IMR-90 (cell line): ENCODE data around the gene RNF34. TPM values are rescaled to one million over a fixed set of nuclear protein-coding genes. Genes with fewer than 3 reads are reported as not detected.

ENCODE experiments used
- ATAC-seq: fragments of 200-7000 bp; cut with Tn5 transposase; 2 replicates; pipeline ENCODE4 v1.9.1; 2020; ENCODE audit warnings: low read depth, mild to moderate bottlenecking, moderate library complexity
- BruUV-seq: library from RNA; stranded (reverse); fragments of 400-500 nt; replicated peaks from 2 replicates; lab custom pipeline; 2021; lab: Mats Ljungman, UMichigan
- CTCF ChIA-PET: fragments of 300-600 bp; formaldehyde crosslinking; extraction: SDS; loops from one replicate; lab custom pipeline; 2021; ENCODE audit warnings: antibody characterized with exemption; lab: Yijun Ruan, JAX
- POLR2A ChIA-PET: fragments of 300-600 bp; sonication (Branson Sonifier 250); formaldehyde crosslinking; loops from one replicate; lab custom pipeline; 2022; ENCODE audit warnings: antibody characterized with exemption; ENCODE audit not compliant: unreplicated experiment; lab: Charles Lee
- DNase-seq: peaks from one replicate; pipeline ENCODE4 v3.0.0; 2013
- H2AFZ ChIP-seq: replicated peaks from 2 replicates; pipeline ENCODE3; 2013; ENCODE audit warnings: low read length, mild to moderate bottlenecking; ENCODE audit not compliant: poor library complexity
- H2AK5ac ChIP-seq: 2 replicates; pipeline ENCODE4 v1.6.1; 2013; ENCODE audit warnings: low read depth, low read length, inconsistent platforms
- H2AK9ac ChIP-seq: replicated peaks from 2 replicates; pipeline ENCODE3; 2013; ENCODE audit warnings: mild to moderate bottlenecking, low read depth, low read length, moderate library complexity; ENCODE audit not compliant: poor library complexity
- H2BK120ac ChIP-seq: 2 replicates; pipeline ENCODE4 v1.6.1; 2013; ENCODE audit warnings: low read depth, low read length, inconsistent platforms
- H2BK15ac ChIP-seq: 3 replicates; pipeline ENCODE4 v1.6.1; 2013; ENCODE audit warnings: low read depth, low read length, inconsistent platforms
- H2BK20ac ChIP-seq: 2 replicates; pipeline ENCODE4 v1.6.1; 2013; ENCODE audit warnings: low read depth, mild to moderate bottlenecking, inconsistent platforms, low read length, moderate library complexity
- H2BK5ac ChIP-seq: 2 replicates; pipeline ENCODE4 v1.6.1; 2013; ENCODE audit warnings: mild to moderate bottlenecking, low read depth, low read length, inconsistent platforms; ENCODE audit not compliant: poor library complexity, severe bottlenecking
- H3K14ac ChIP-seq: replicated peaks from 2 replicates; pipeline ENCODE4 v1.6.1; 2013; ENCODE audit warnings: low read depth, low read length, inconsistent platforms
- H3K18ac ChIP-seq: 2 replicates; pipeline ENCODE4 v1.6.1; 2013; ENCODE audit warnings: low read depth, low read length, control low read depth
- H3K23ac ChIP-seq: 2 replicates; pipeline ENCODE4 v1.6.1; 2013; ENCODE audit warnings: low read depth, low read length, inconsistent platforms
- H3K27ac ChIP-seq: 2 replicates; pipeline ENCODE4 v1.5.1; 2013; ENCODE audit warnings: mild to moderate bottlenecking, control low read depth, low read length; ENCODE audit not compliant: insufficient read depth
- H3K27me3 ChIP-seq: 2 replicates; pipeline ENCODE4 v1.6.1; 2013; ENCODE audit warnings: low read length; ENCODE audit not compliant: control insufficient read depth, insufficient read depth
- H3K36me3 ChIP-seq: 2 replicates; pipeline ENCODE4 v1.6.1; 2013; ENCODE audit warnings: low read length, mixed read lengths; ENCODE audit not compliant: control insufficient read depth, insufficient read depth
- H3K4ac ChIP-seq: 2 replicates; pipeline ENCODE4 v1.6.1; 2013; ENCODE audit warnings: low read depth, low read length, inconsistent platforms
- H3K4me1 ChIP-seq: 2 replicates; pipeline ENCODE4 v1.6.1; 2013; ENCODE audit warnings: low read length, mixed read lengths; ENCODE audit not compliant: control insufficient read depth, insufficient read depth
- H3K4me2 ChIP-seq: 2 replicates; pipeline ENCODE4 v1.6.1; 2013; ENCODE audit warnings: low read depth, mild to moderate bottlenecking, control low read depth, low read length, moderate library complexity
- H3K4me3 ChIP-seq: 2 replicates; pipeline ENCODE4 v1.5.1; 2013; ENCODE audit warnings: low read depth, mild to moderate bottlenecking, control low read depth, low read length, moderate library complexity; ENCODE audit not compliant: insufficient read depth
- H3K56ac ChIP-seq: 2 replicates; pipeline ENCODE4 v1.6.1; 2013; ENCODE audit warnings: low read length, inconsistent platforms; ENCODE audit not compliant: insufficient read depth; ENCODE audit errors: extremely low read depth
- H3K79me1 ChIP-seq, 2 experiments: 2 replicates each; pipeline ENCODE4 v1.6.1; 2013; ENCODE audit warnings: low read length in 2 of 2, inconsistent platforms in 1 of 2, low read depth in 1 of 2
- H3K9ac ChIP-seq: 2 replicates; pipeline ENCODE4 v1.6.1; 2013; ENCODE audit warnings: low read depth, low read length, control low read depth
- H3K9me1 ChIP-seq: 2 replicates; pipeline ENCODE4 v1.6.1; 2013; ENCODE audit warnings: low read length, inconsistent platforms; ENCODE audit not compliant: insufficient read depth
- H3K9me3 ChIP-seq: 2 replicates; pipeline ENCODE4 v1.6.1; 2013; ENCODE audit warnings: low read length; ENCODE audit not compliant: control insufficient read depth, insufficient read depth
- H4K20me1 ChIP-seq: 2 replicates; pipeline ENCODE4 v1.6.1; 2013; ENCODE audit warnings: low read length, inconsistent platforms; ENCODE audit not compliant: insufficient read depth
- H4K5ac ChIP-seq: 2 replicates; pipeline ENCODE4 v1.6.1; 2013; ENCODE audit warnings: mild to moderate bottlenecking, low read depth, low read length, control low read depth
- H4K8ac ChIP-seq, 2 experiments: 2 replicates each; pipeline ENCODE4 v1.6.1; 2013; ENCODE audit warnings: low read depth in 2 of 2, low read length in 2 of 2, control low read depth in 1 of 2, inconsistent platforms in 1 of 2
- H4K91ac ChIP-seq: 2 replicates; pipeline ENCODE4 v1.6.1; 2013; ENCODE audit warnings: low read depth, low read length, inconsistent platforms; ENCODE audit not compliant: insufficient read depth
- BHLHE40 ChIP-seq: fragments of 150-350 bp; IDR thresholded peaks from 2 replicates; pipeline ENCODE4 v1.6.1; 2016; ENCODE audit warnings: mild to moderate bottlenecking, low read depth, low read length
- WGBS, 2 experiments: methylation state at CpG; one replicate each; pipeline versions ENCODE4 v1.1.5 to v1.1.7; 2013; ENCODE audit warnings: missing lambda C conversion rate in 2 of 2; ENCODE audit not compliant: insufficient read length in 1 of 2; ENCODE audit errors: extremely low coverage in 2 of 2; 5-methylcytosine and 5-hydroxymethylcytosine counted together
- dilution Hi-C: fragments of 300-500 bp; cut with HindIII; formaldehyde crosslinking; loops from one replicate; pipeline ENCODE4 v1.14.3; 2018; ENCODE audit warnings: low sequenced_read_pairs; ENCODE audit not compliant: unreplicated experiment
- in situ Hi-C: fragments of 300-500 bp; cut with MboI; formaldehyde crosslinking; loops from 3 replicates; pipeline ENCODE4 v1.14.3; 2019; ENCODE audit warnings: low sequenced_read_pairs, inconsistent platforms, mixed read lengths
- intact Hi-C: fragments of 100-400 bp; cut with micrococcal nuclease; formaldehyde crosslinking; loops from 2 replicates; pipeline ENCODE4 v1.10.0; 2022
- polyA plus RNA-seq, 3 experiments: library from polyadenylated mRNA; depleted of rRNA; stranded (reverse); fragments of >200 nt; gene quantifications; 2 replicates each; pipeline ENCODE4 v1.2.3, GENCODE V29; 2012; ENCODE audit warnings: low replicate concordance in 1 of 3
- total RNA-seq: library from RNA; depleted of rRNA; stranded (reverse); fragments of >200 nt; gene quantifications from 2 replicates; pipeline ENCODE4 v1.2.3, GENCODE V29; 2012
- TF ChIP-seq, protein P1 (sequence below): fragments of 150-350 bp; IDR thresholded peaks from 2 replicates; pipeline ENCODE4 v1.6.1; 2016; ENCODE audit warnings: low read depth, mild to moderate bottlenecking, low read length, moderate library complexity, borderline replicate concordance

RNF34 gene
- total and polyA plus RNA-seq, 2 of the 4 experiments (the other 2 are of a cell fraction), result 33.2 to 69.5 TPM

DNA sequence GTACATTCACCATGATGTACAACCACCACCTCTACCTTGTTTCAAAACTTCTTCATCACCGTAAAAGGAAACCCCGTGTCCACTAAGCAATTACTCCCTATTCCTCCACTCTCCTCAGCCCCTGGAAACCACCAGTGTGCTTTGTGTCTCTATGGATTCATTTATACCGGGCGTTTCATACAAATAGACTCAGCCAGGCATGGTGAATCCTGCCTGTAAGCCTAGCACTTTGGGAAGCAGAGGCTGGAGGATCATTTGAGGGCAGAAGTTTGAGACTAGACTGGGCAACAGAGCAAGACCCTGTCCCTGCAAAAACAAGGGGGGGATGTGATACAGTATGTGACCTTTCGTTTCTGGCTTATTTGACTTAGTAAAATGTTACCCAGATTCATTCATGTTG, 21.2 kb upstream of the RNF34 start:
- Histone ChIP-seq H3K9ac (no peak overlapping the region), H3K14ac (no peak overlapping the region), H4K8ac (no peak overlapping the region), H2AK9ac (no peak overlapping the region), H2BK5ac (no peak overlapping the region), H2BK15ac (no peak overlapping the region; the same call in 2 of the 3 replicates), H3K79me1 (no peaks in the 10 kb centered on the region), H3K9me3 (no peaks in the 10 kb centered on the region), H3K23ac (no peak overlapping the region), H3K4me3 (no peak overlapping the region), H4K91ac (no peak overlapping the region), H2BK120ac (no peak overlapping the region), H3K18ac (no peak overlapping the region), H3K4me1 (no peaks in the 10 kb centered on the region), H3K27ac (no peak overlapping the region), H3K4ac (no peak overlapping the region), H2BK20ac (no peak overlapping the region), H4K20me1 (no peaks in the 10 kb centered on the region), H2AK5ac (no peak overlapping the region), H3K27me3 (no peaks in the 10 kb centered on the region), H3K36me3 (no peaks in the 10 kb centered on the region), H3K56ac (no peak overlapping the region), H2AFZ (no peak overlapping the region), H4K5ac (no peak overlapping the region), H3K4me2 (no peak overlapping the region), H3K9me1 (no peaks in the 10 kb centered on the region)
- intact Hi-C loops, result no loop called here
- WGBS, 2 experiments, result no CpG with 5 or more reads among the region's 5 CpGs
- CTCF ChIA-PET, result no interaction called here
- dilution Hi-C loops, result no loop called here
- POLR2A ChIA-PET, result no interaction called here
- in situ Hi-C loops, result no loop called here
- TF ChIP-seq, protein P1, sequence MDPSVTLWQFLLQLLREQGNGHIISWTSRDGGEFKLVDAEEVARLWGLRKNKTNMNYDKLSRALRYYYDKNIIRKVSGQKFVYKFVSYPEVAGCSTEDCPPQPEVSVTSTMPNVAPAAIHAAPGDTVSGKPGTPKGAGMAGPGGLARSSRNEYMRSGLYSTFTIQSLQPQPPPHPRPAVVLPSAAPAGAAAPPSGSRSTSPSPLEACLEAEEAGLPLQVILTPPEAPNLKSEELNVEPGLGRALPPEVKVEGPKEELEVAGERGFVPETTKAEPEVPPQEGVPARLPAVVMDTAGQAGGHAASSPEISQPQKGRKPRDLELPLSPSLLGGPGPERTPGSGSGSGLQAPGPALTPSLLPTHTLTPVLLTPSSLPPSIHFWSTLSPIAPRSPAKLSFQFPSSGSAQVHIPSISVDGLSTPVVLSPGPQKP, result no peak
- TF ChIP-seq BHLHE40, result no peak
- ATAC-seq (no peak), DNase-seq (no peak)
- BruUV-seq, result no TSS peak
